ENCODE results near the gene MYO18B.

Gene MYO18B

DNA sequence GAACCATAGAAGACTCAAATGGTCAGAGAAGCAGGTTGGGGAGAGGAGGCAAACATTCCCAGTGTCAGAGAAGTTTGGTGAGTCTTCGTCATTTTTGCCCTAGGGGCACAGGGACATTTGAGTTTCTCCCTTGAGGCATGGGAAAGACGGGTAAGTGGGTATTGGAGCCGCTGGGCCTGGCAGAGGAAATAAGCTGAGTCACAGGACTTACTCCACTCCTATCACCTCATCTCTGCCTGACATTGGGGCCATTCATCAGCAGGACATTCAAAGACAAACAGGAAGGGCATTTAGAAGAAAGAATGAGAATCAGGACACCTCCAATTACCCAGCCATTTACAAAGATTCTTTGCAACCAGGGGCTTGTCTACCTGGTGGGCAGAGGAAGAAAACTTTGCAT is 326.6 kb downstream of the MYO18B start:
- peaks cover 2% of the 10 kb centered on the region for H3K4me1 ChIP-seq (ENCODE audit: insufficient read depth, insufficient read length)
- TF ChIP-seq SUZ12 (IDR thresholded peaks at IDR 0.05; ENCODE audit: extremely low read depth, insufficient read depth, insufficient read length): no peak
- TF ChIP-seq ZNF274 (IDR thresholded peaks at IDR 0.05; ENCODE audit: low read depth, low read length): no peak
- no peak for TF ChIP-seq YY1 (IDR thresholded peaks at IDR 0.05; ENCODE audit: insufficient read depth, insufficient read length)
- no peaks in the 10 kb centered on the region for H3K27me3 ChIP-seq (ENCODE audit: insufficient read depth, insufficient read length)
- H3K36me3 ChIP-seq (ENCODE audit: insufficient read depth, insufficient read length, low read length): no peaks in the 10 kb centered on the region
- DNase-seq (ENCODE audit: low read depth, low spot score): no peak
- H3K4me3 ChIP-seq (ENCODE audit: insufficient read length, low read depth): no peak overlapping the region
- no peaks in the 10 kb centered on the region for H3K9me3 ChIP-seq (ENCODE audit: insufficient read depth, low read length)
- H3K9ac ChIP-seq (ENCODE audit: insufficient read length, low read depth): no peak overlapping the region

DNA sequence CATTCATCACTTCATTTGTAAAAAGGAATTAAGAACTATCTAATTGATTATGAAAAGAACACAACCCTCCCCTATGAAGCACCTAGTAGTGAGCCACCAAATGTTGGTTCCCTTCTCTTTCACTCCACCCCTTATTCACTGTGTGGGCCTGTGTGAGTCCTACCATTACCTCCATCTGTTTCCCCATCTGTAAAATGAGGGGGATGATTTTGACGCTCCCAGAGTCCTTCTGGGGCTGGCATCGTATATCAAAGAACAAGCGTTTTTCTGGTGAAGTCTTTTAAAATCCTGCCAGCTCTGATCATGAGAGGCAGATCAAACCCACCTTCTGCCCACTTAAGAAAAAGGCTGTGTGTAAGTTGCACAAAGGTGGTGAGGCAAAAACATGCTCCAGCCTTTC is 330.6 kb downstream of the MYO18B start:
- no peak overlapping the region for H3K4me3 ChIP-seq (ENCODE audit: insufficient read length, low read depth)
- no peak for DNase-seq (ENCODE audit: low read depth, low spot score)
- H3K27me3 ChIP-seq (ENCODE audit: insufficient read depth, insufficient read length): no peaks in the 10 kb centered on the region
- TF ChIP-seq YY1 (IDR thresholded peaks at IDR 0.05; ENCODE audit: insufficient read depth, insufficient read length) (no peak), ZNF274 (IDR thresholded peaks at IDR 0.05; ENCODE audit: low read depth, low read length) (no peak), SUZ12 (IDR thresholded peaks at IDR 0.05; ENCODE audit: extremely low read depth, insufficient read depth, insufficient read length) (no peak)
- H3K9ac ChIP-seq (ENCODE audit: insufficient read length, low read depth): no peak overlapping the region
- H3K36me3 ChIP-seq (ENCODE audit: insufficient read depth, insufficient read length, low read length): no peaks in the 10 kb centered on the region
- no peaks in the 10 kb centered on the region for H3K4me1 ChIP-seq (ENCODE audit: insufficient read depth, insufficient read length)
- H3K9me3 ChIP-seq (ENCODE audit: insufficient read depth, low read length): no peaks in the 10 kb centered on the region

DNA sequence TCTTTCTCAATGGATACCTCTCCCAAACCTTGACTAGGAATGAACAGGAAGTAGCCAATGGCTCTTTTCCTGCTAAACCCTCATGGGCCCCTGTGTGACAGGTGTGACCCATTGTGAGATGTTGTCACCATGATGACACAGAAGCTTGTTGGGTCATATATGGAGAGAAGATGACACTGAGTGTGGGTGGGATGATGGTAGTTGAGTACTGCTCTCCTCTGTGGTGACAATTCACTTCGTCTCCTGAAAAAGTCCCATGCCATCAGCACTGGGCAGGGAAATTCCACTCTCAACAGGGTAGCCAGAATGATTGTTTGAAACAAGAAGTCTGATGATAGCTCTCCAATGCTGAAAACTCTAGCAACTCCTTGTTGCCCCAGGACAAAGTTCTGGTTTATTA is 333.3 kb downstream of the MYO18B start:
- Histone ChIP-seq H3K4me3 (ENCODE audit: insufficient read length, low read depth) (no peak overlapping the region), H3K27me3 (ENCODE audit: insufficient read depth, insufficient read length) (no peaks in the 10 kb centered on the region), H3K4me1 (ENCODE audit: insufficient read depth, insufficient read length) (no peaks in the 10 kb centered on the region), H3K9ac (ENCODE audit: insufficient read length, low read depth) (no peak overlapping the region), H3K36me3 (ENCODE audit: insufficient read depth, insufficient read length, low read length) (no peaks in the 10 kb centered on the region), H3K9me3 (ENCODE audit: insufficient read depth, low read length) (no peaks in the 10 kb centered on the region)
- TF ChIP-seq SUZ12 (IDR thresholded peaks at IDR 0.05; ENCODE audit: extremely low read depth, insufficient read depth, insufficient read length) (no peak), YY1 (IDR thresholded peaks at IDR 0.05; ENCODE audit: insufficient read depth, insufficient read length) (no peak), ZNF274 (IDR thresholded peaks at IDR 0.05; ENCODE audit: low read depth, low read length) (no peak)
- no peak for DNase-seq (ENCODE audit: low read depth, low spot score)

DNA sequence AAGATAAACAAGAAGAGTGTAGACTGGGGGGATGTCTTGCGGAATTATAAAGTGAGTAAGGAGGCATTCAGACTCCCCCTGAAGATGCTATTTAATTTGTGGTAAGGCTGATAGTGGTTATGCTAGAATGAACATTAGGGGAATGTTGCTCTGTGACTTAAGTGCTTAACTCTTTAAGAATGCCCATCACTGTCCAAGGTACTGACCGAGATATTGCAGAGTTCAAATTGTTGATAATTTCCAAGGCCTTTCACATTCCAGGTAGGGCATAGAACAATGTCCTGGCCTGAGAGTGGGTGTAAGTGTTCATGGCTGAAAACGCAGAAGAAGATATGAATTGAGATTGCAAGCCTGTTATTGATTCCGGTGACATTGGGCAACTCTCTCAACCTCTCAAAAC is 337.0 kb downstream of the MYO18B start:
- Histone ChIP-seq H3K4me3 (ENCODE audit: insufficient read length, low read depth) (no peak overlapping the region), H3K9me3 (ENCODE audit: insufficient read depth, low read length) (no peaks in the 10 kb centered on the region), H3K27me3 (ENCODE audit: insufficient read depth, insufficient read length) (no peaks in the 10 kb centered on the region), H3K9ac (ENCODE audit: insufficient read length, low read depth) (no peak overlapping the region), H3K4me1 (ENCODE audit: insufficient read depth, insufficient read length) (no peaks in the 10 kb centered on the region), H3K36me3 (ENCODE audit: insufficient read depth, insufficient read length, low read length) (no peaks in the 10 kb centered on the region)
- DNase-seq (ENCODE audit: low read depth, low spot score): no peak
- no peak for TF ChIP-seq SUZ12 (IDR thresholded peaks at IDR 0.05; ENCODE audit: extremely low read depth, insufficient read depth, insufficient read length)
- no peak for TF ChIP-seq ZNF274 (IDR thresholded peaks at IDR 0.05; ENCODE audit: low read depth, low read length)
- no peak for TF ChIP-seq YY1 (IDR thresholded peaks at IDR 0.05; ENCODE audit: insufficient read depth, insufficient read length)
